ENCODE measurements around the gene GRWD1. TPM values are rescaled to one million over a fixed set of nuclear protein-coding genes. Genes with fewer than 3 reads are reported as not detected.

GRWD1 gene
- total and polyA plus RNA-seq, 2 donors (not counting 1 experiment from before 2014, with no cell fraction given) = 10.6 to 40.7 TPM

DNA sequence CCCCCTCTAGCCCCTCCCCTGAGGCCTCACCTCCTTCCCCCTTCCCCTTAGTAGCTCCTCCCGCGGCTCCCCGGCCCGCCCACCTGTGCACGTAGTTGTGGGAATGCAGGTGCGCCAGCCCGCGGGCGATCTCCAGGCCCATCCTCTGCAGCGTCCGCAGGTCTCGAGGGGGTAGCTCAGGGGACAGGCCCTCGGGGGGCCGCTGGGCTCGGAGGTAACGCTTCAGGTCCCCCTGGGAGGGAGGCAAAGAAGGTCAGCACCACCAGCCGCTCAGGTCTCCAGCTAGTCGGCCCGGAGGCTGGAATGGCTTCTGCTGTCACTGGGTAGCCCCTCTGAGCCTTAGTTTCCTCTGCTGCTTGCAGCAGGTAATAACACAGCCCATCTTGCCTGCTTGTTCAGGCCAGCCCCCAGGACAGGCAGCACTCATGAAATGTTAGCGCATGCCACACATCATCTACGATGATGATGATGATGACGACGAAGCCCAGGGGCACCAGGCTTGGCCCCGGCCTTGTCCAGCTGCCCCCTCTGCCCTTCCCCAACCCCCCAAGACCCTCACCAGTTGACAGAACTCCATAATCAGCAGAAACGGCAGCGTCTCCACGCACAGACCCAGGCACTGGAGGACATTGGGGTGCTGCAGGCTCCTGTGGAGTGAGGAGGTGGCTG is 56.7 kb downstream of the GRWD1 start:
- ATAC-seq (ENCODE audit: low read depth) (peak; percentile 72), DNase-seq (peak; percentile 85)
- WGBS (ENCODE audit: insufficient coverage) = 11% methylated on average over 21 of the region's 27 CpGs
- ChIA-PET CTCF (interaction anchor here (0.9 to 1.0 kb wide), 2 partner anchors 13 to 86 kb away, joined by 4 to 6 read pairs; no protein-coding TSS in a partner anchor), POLR2A (interaction anchor here (0.6 to 1.4 kb wide), 8 partner anchors 8 to 1001 kb away, joined by 3 to 6 read pairs (median 4); partner anchors contain the start of genes SYNGR4 and TMEM143)
- Histone ChIP-seq H3K4me3 (ENCODE audit: control extremely low read depth in 1 of 5, extremely low read depth in 1 of 5, insufficient read depth in 1 of 5, low read depth in 2 of 5, low read length in 4 of 5) (peak overlapping the region in 3 of 5 experiments; percentile 12 to 23 (median 17)), H3K4me2 (replicated peaks; ENCODE audit: low read depth, low read length, poor library complexity, severe bottlenecking) (peak overlapping the region; percentile 81), H3K9ac (ENCODE audit: low read length) (no peak overlapping the region), H3K27me3 (replicated peaks in 1 of 4; ENCODE audit: control extremely low read depth in 1 of 4, control insufficient read depth in 3 of 4, insufficient read depth in 4 of 4, low read length in 3 of 4) (peaks cover 0 to 29% (median 11%) of the 10 kb centered on the region in 4 experiments), H4K20me1 (ENCODE audit: control insufficient read depth, insufficient read depth, low read length, poor library complexity, severe bottlenecking) (no peaks in the 10 kb centered on the region), H3K4me1 (ENCODE audit: control insufficient read depth in 2 of 2, insufficient read depth in 2 of 2, low read length in 2 of 2) (peaks cover 27 to 31% of the 10 kb centered on the region in 2 donors), H3K27ac (ENCODE audit: low read length in 2 of 2) (peak overlapping the region in 1 of 2 donors; percentile 33), H3K36me3 (replicated peaks in 1 of 2; ENCODE audit: control extremely low read depth in 1 of 2, control insufficient read depth in 1 of 2, extremely low read depth in 1 of 2, insufficient read depth in 2 of 2, low read length in 1 of 2) (no peaks in the 10 kb centered on the region), H3K9me3 (ENCODE audit: control extremely low read depth in 1 of 3, control insufficient read depth in 2 of 3, insufficient read depth in 1 of 3, low read length in 2 of 3) (peaks cover 0 to 14% (median 0%) of the 10 kb centered on the region in 3 donors), H2AFZ (ENCODE audit: insufficient read depth, low read depth, low read length, poor library complexity, severe bottlenecking) (peak overlapping the region; percentile 79), H3K79me2 (ENCODE audit: control insufficient read depth, insufficient read depth, low read length) (no peaks in the 10 kb centered on the region)
- Mint-ChIP-seq H3K9me3 (ENCODE audit: insufficient read depth) (no peaks in the 10 kb centered on the region), H3K4me1 (peaks cover 21% of the 10 kb centered on the region), H3K27ac (peak overlapping the region; percentile 38), H3K4me3 (peak overlapping the region; percentile 44), H3K27me3 (peaks cover 3% of the 10 kb centered on the region)
- TF ChIP-seq EZH2 (IDR thresholded peaks at IDR 0.05; ENCODE audit: borderline replicate concordance, insufficient read depth, low read depth, low read length, poor library complexity, severe bottlenecking) = no peak
- TF ChIP-seq, protein P1, sequence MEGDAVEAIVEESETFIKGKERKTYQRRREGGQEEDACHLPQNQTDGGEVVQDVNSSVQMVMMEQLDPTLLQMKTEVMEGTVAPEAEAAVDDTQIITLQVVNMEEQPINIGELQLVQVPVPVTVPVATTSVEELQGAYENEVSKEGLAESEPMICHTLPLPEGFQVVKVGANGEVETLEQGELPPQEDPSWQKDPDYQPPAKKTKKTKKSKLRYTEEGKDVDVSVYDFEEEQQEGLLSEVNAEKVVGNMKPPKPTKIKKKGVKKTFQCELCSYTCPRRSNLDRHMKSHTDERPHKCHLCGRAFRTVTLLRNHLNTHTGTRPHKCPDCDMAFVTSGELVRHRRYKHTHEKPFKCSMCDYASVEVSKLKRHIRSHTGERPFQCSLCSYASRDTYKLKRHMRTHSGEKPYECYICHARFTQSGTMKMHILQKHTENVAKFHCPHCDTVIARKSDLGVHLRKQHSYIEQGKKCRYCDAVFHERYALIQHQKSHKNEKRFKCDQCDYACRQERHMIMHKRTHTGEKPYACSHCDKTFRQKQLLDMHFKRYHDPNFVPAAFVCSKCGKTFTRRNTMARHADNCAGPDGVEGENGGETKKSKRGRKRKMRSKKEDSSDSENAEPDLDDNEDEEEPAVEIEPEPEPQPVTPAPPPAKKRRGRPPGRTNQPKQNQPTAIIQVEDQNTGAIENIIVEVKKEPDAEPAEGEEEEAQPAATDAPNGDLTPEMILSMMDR (IDR thresholded peaks at IDR 0.05) = no peak
- intact Hi-C loops (cut with micrococcal nuclease) = loop anchor here (1.0 kb wide), 1 partner anchor 9 kb away; no protein-coding TSS in a partner anchor

All from B cell (primary cell).